T follicular helper cell (primary cell): ENCODE measurements around the gene GSTA4.

ENCODE experiments used
- DNase-seq: peaks from one replicate; pipeline ENCODE4 v3.0.0-alpha.2; 2020; ENCODE audit warnings: low read depth
- total RNA-seq, 2 experiments: gene quantifications; one replicate each; lab custom pipeline; 2026; lab: John Stamatoyannopoulos, UW

Gene GSTA4
- 0.66 to 1.4 reads per million in 2 experiments for total RNA-seq

- peak; percentile 80 for DNase-seq
These were observed at the start of gene GSTA4 for GRCh38 chr6:52995089-52995912. TSS of gene GSTA4 (minus strand) at chr6:52995284. CDS start at chr6:52994243, 1,041 bp downstream.

- no peak for DNase-seq
These were observed 49.5 kb upstream of the GSTA4 start for GRCh38 chr6:53044572-53044971.

- DNase-seq: no peak
These were observed 49.0 kb upstream of the GSTA4 start for GRCh38 chr6:53044071-53044470.

GRCh38 chr6:53043581-53043980, 48.5 kb upstream of the GSTA4 start:
- DNase-seq: no peak

GRCh38 chr6:53042112-53042511, 47.0 kb upstream of the GSTA4 start:
- DNase-seq: no peak

GRCh38 chr6:53041356-53041755, 46.3 kb upstream of the GSTA4 start:
- no peak for DNase-seq

- DNase-seq: no peak
These were observed 43.5 kb upstream of the GSTA4 start for GRCh38 chr6:53038596-53038995.

GRCh38 chr6:53038141-53038540, 43.1 kb upstream of the GSTA4 start:
- DNase-seq: no peak

GRCh38 chr6:53035549-53036213, 40.6 kb upstream of the GSTA4 start:
- no peak for DNase-seq

GRCh38 chr6:53033764-53034163, 38.7 kb upstream of the GSTA4 start:
- DNase-seq: no peak

GRCh38 chr6:53032849-53033248, 37.8 kb upstream of the GSTA4 start:
- DNase-seq: no peak

GRCh38 chr6:53031281-53031680, 36.2 kb upstream of the GSTA4 start:
- no peak for DNase-seq

- no peak for DNase-seq
These were observed 34.7 kb upstream of the GSTA4 start for GRCh38 chr6:53029761-53030160.

GRCh38 chr6:53029257-53029656, 34.2 kb upstream of the GSTA4 start:
- no peak for DNase-seq

- no peak for DNase-seq
These were observed 33.4 kb upstream of the GSTA4 start for GRCh38 chr6:53028467-53028866.

GRCh38 chr6:53027131-53027718, 32.1 kb upstream of the GSTA4 start:
- DNase-seq: no peak

GRCh38 chr6:53026526-53026925, 31.4 kb upstream of the GSTA4 start:
- no peak for DNase-seq

- no peak for DNase-seq
These were observed 28.2 kb upstream of the GSTA4 start for GRCh38 chr6:53023323-53023722.

GRCh38 chr6:53020005-53020744, 25.1 kb upstream of the GSTA4 start:
- no peak for DNase-seq

- no peak for DNase-seq
These were observed 23.4 kb upstream of the GSTA4 start for GRCh38 chr6:53018446-53018845.

GRCh38 chr6:53015486-53015885, 20.4 kb upstream of the GSTA4 start:
- DNase-seq: no peak

GRCh38 chr6:53014744-53015143, 19.7 kb upstream of the GSTA4 start:
- DNase-seq: no peak
